Measurements from ENCODE around the gene FLYWCH2. TPM values are rescaled to one million over a fixed set of nuclear protein-coding genes. Genes with fewer than 3 reads are reported as not detected.
"Not testable (repeated sequence)": the region's sequence is repeated elsewhere in the genome, so short reads cannot be mapped to it uniquely, and the experiment has no call there.

The FLYWCH2 gene
- polyA plus RNA-seq, 1 donor, result 9.4 TPM

DNA sequence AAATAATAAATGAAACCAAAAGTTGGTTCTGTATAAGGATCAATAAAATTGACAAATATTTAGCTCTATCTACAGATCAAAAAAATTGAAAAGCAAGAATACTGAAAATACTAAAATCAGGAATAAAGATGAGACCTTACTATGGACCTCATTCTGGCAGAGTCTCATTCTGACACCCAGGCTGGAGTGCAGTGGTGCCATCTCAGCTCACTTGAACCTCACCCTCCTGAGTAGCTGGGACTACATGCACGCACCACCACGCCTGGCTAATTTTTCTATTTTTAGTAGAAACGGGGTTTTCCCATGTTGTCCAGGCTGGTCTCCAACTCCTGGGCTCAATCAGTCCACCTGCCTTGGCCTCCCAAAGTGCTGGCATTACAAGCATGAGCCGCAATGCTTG lies 59.0 kb downstream of the FLYWCH2 start:
- Histone ChIP-seq H3K27ac (ENCODE audit: low read length) (no peak overlapping the region), H3K36me3 (ENCODE audit: control insufficient read depth, insufficient read depth, low read length) (peaks cover 40% of the 10 kb centered on the region), H3K27me3 (ENCODE audit: control insufficient read depth, insufficient read depth, low read length) (no peaks in the 10 kb centered on the region), H3K9me3 (ENCODE audit: control insufficient read depth, low read depth, low read length) (no peaks in the 10 kb centered on the region), H3K4me3 (ENCODE audit: low read length) (no peak overlapping the region), H3K4me1 (ENCODE audit: control insufficient read depth, insufficient read depth, low read length) (no peaks in the 10 kb centered on the region)
- DNase-seq, result no peak
- WGBS (ENCODE audit: insufficient coverage, low lambda C conversion rate), result no CpG with 5 or more reads among the region's 4 CpGs

- not testable (repeated sequence) for H3K4me1 ChIP-seq (ENCODE audit: control insufficient read depth, insufficient read depth, low read length); H3K27ac ChIP-seq (ENCODE audit: low read length); H3K4me3 ChIP-seq (ENCODE audit: low read length); H3K27me3 ChIP-seq (ENCODE audit: control insufficient read depth, insufficient read depth, low read length); DNase-seq; H3K9me3 ChIP-seq (ENCODE audit: control insufficient read depth, low read depth, low read length)
- peaks cover 30% of the 10 kb centered on the region for H3K36me3 ChIP-seq (ENCODE audit: control insufficient read depth, insufficient read depth, low read length)
- no CpG with 5 or more reads among the region's 12 CpGs for WGBS (ENCODE audit: insufficient coverage, low lambda C conversion rate)
Observed at GRCh38 chr16:2943716-2944115, 60.7 kb downstream of the FLYWCH2 start.

- DNase-seq, result no peak
- H3K27me3 ChIP-seq (ENCODE audit: control insufficient read depth, insufficient read depth, low read length), result no peaks in the 10 kb centered on the region
- no peaks in the 10 kb centered on the region for H3K4me1 ChIP-seq (ENCODE audit: control insufficient read depth, insufficient read depth, low read length)
- H3K27ac ChIP-seq (ENCODE audit: low read length), result no peak overlapping the region
- WGBS (ENCODE audit: insufficient coverage, low lambda C conversion rate), result no CpG with 5 or more reads among the region's 4 CpGs
- H3K36me3 ChIP-seq (ENCODE audit: control insufficient read depth, insufficient read depth, low read length), result peaks cover 12% of the 10 kb centered on the region
- peaks cover 2% of the 10 kb centered on the region for H3K9me3 ChIP-seq (ENCODE audit: control insufficient read depth, low read depth, low read length)
- H3K4me3 ChIP-seq (ENCODE audit: low read length), result no peak overlapping the region
Observed at GRCh38 chr16:2946649-2947048, 63.6 kb downstream of the FLYWCH2 start.

Other genes with a start within 250 kb of the FLYWCH2 start
- gene KCTD5, start 200.7 kb upstream of the FLYWCH2 start, polyA plus RNA-seq, result 20.0 TPM
- gene PRSS27, start 163.0 kb upstream of the FLYWCH2 start, polyA plus RNA-seq, result 1.3 TPM
- gene SRRM2, start 130.6 kb upstream of the FLYWCH2 start, polyA plus RNA-seq, result 688 TPM
- 175 TPM for gene ELOB, start 105.9 kb upstream of the FLYWCH2 start, polyA plus RNA-seq
- 0.13 TPM for gene PRSS33, start 95.7 kb upstream of the FLYWCH2 start, polyA plus RNA-seq
- gene PRSS41, start 84.7 kb upstream of the FLYWCH2 start, polyA plus RNA-seq, result not detected
- gene PRSS21, start 66.0 kb upstream of the FLYWCH2 start, polyA plus RNA-seq, result 0.49 TPM
- gene ZG16B, start 52.9 kb upstream of the FLYWCH2 start, polyA plus RNA-seq, result 4.3 TPM
- 0.63 TPM for gene PRSS22, start 25.0 kb upstream of the FLYWCH2 start, polyA plus RNA-seq
- 22.0 TPM for gene FLYWCH1, start 28.7 kb downstream of the FLYWCH2 start, polyA plus RNA-seq
- gene KREMEN2, start 81.1 kb downstream of the FLYWCH2 start, polyA plus RNA-seq, result 0.66 TPM
- 16.4 TPM for gene PAQR4, start 86.1 kb downstream of the FLYWCH2 start, polyA plus RNA-seq
- 11.0 TPM for gene PKMYT1, start 97.2 kb downstream of the FLYWCH2 start, polyA plus RNA-seq
- 5.2 TPM for gene CLDN9, start 129.7 kb downstream of the FLYWCH2 start, polyA plus RNA-seq
- gene CLDN6, start 135.0 kb downstream of the FLYWCH2 start, polyA plus RNA-seq, result 26.0 TPM
- 48.4 TPM for gene TNFRSF12A, start 137.2 kb downstream of the FLYWCH2 start, polyA plus RNA-seq
- gene HCFC1R1, start 140.7 kb downstream of the FLYWCH2 start, polyA plus RNA-seq, result 57.8 TPM
- gene THOC6, start 140.8 kb downstream of the FLYWCH2 start, polyA plus RNA-seq, result 46.7 TPM
- gene BICDL2, start 153.7 kb downstream of the FLYWCH2 start, polyA plus RNA-seq, result 14.0 TPM
- gene MMP25, start 163.3 kb downstream of the FLYWCH2 start, polyA plus RNA-seq, result 4.3 TPM
- 174 TPM for gene IL32, start 182.4 kb downstream of the FLYWCH2 start, polyA plus RNA-seq
- 0.66 TPM for gene ZSCAN10, start 216.1 kb downstream of the FLYWCH2 start, polyA plus RNA-seq
- gene ZNF205, start 229.4 kb downstream of the FLYWCH2 start, polyA plus RNA-seq, result 12.8 TPM